ENCODE results near the gene C1orf87. TPM values are rescaled to one million over a fixed set of nuclear protein-coding genes. Genes with fewer than 3 reads are reported as not detected.

The C1orf87 gene
- total and polyA plus RNA-seq, 4 donors: 0.23 to 1.0 (median 0.45) TPM

- no peaks in the 10 kb centered on the region for H3K36me3 ChIP-seq (ENCODE audit: control insufficient read depth in 1 of 2, insufficient read depth in 2 of 2, low read length in 1 of 2)
- 95 to 100% methylated on average over 1 of the region's 1 CpG for WGBS, 2 donors
These were observed 22.4 kb downstream of the C1orf87 start for GRCh38 chr1:60051191-60051590.

GRCh38 chr1:60049188-60049587 is 24.4 kb downstream of the C1orf87 start:
- H3K27ac ChIP-seq (ENCODE audit: low read depth in 1 of 2, low read length in 2 of 2): no peak overlapping the region
- H3K27me3 ChIP-seq (ENCODE audit: control insufficient read depth in 1 of 2, insufficient read depth in 2 of 2, low read length in 1 of 2): no peaks in the 10 kb centered on the region
- no peaks in the 10 kb centered on the region for H3K9me3 ChIP-seq (ENCODE audit: control insufficient read depth, low read length)
- H3K4me3 ChIP-seq (ENCODE audit: low read length in 2 of 2): no peak overlapping the region
- H3K4me1 ChIP-seq (ENCODE audit: control insufficient read depth in 1 of 2, insufficient read depth in 2 of 2, low read length in 2 of 2): peaks cover 0 to 3% of the 10 kb centered on the region in 2 donors
- ATAC-seq (ENCODE audit: low FRiP score) (no peak), DNase-seq (no peak)
- intact Hi-C loops (cut with DNase I): no loop called here
- H3K36me3 ChIP-seq (ENCODE audit: control insufficient read depth in 1 of 2, insufficient read depth in 2 of 2, low read length in 1 of 2): no peaks in the 10 kb centered on the region

More at GRCh38 chr1:60051191-60051590, 22.4 kb downstream of the C1orf87 start:
- peaks cover 0 to 6% of the 10 kb centered on the region in 2 donors for H3K4me1 ChIP-seq (ENCODE audit: control insufficient read depth in 1 of 2, insufficient read depth in 2 of 2, low read length in 2 of 2)
- intact Hi-C loops (cut with DNase I): no loop called here
- no peak overlapping the region for H3K4me3 ChIP-seq (ENCODE audit: low read length in 2 of 2)
- DNase-seq: no peak
- no peak for ATAC-seq (ENCODE audit: low FRiP score)
- H3K27me3 ChIP-seq (ENCODE audit: control insufficient read depth in 1 of 2, insufficient read depth in 2 of 2, low read length in 1 of 2): no peaks in the 10 kb centered on the region
- no peak overlapping the region for H3K27ac ChIP-seq (ENCODE audit: low read depth in 1 of 2, low read length in 2 of 2)
- H3K9me3 ChIP-seq (ENCODE audit: control insufficient read depth, low read length): no peaks in the 10 kb centered on the region

GRCh38 chr1:60044881-60045280 is 28.7 kb downstream of the C1orf87 start:
- H3K9me3 ChIP-seq (ENCODE audit: control insufficient read depth, low read length): no peaks in the 10 kb centered on the region
- intact Hi-C loops (cut with DNase I): no loop called here
- H3K4me1 ChIP-seq (ENCODE audit: control insufficient read depth in 1 of 2, insufficient read depth in 2 of 2, low read length in 2 of 2): no peaks in the 10 kb centered on the region
- H3K27me3 ChIP-seq (ENCODE audit: control insufficient read depth in 1 of 2, insufficient read depth in 2 of 2, low read length in 1 of 2): no peaks in the 10 kb centered on the region
- H3K4me3 ChIP-seq (ENCODE audit: low read length in 2 of 2): no peak overlapping the region
- no peak overlapping the region for H3K27ac ChIP-seq (ENCODE audit: low read depth in 1 of 2, low read length in 2 of 2)
- DNase-seq (no peak), ATAC-seq (ENCODE audit: low FRiP score) (no peak)
- no peaks in the 10 kb centered on the region for H3K36me3 ChIP-seq (ENCODE audit: control insufficient read depth in 1 of 2, insufficient read depth in 2 of 2, low read length in 1 of 2)

- intact Hi-C loops (cut with DNase I): no loop called here
- WGBS, 2 donors: 82 to 88% methylated on average over 2 of the region's 2 CpGs
- DNase-seq: no peak
- H3K4me3 ChIP-seq (ENCODE audit: low read length in 2 of 2): no peak overlapping the region
- no peaks in the 10 kb centered on the region for H3K27me3 ChIP-seq (ENCODE audit: control insufficient read depth in 1 of 2, insufficient read depth in 2 of 2, low read length in 1 of 2)
- H3K4me1 ChIP-seq (ENCODE audit: control insufficient read depth in 1 of 2, insufficient read depth in 2 of 2, low read length in 2 of 2): no peaks in the 10 kb centered on the region
- H3K36me3 ChIP-seq (ENCODE audit: control insufficient read depth in 1 of 2, insufficient read depth in 2 of 2, low read length in 1 of 2): no peaks in the 10 kb centered on the region
- ATAC-seq (ENCODE audit: low FRiP score): no peak
- no peak overlapping the region for H3K27ac ChIP-seq (ENCODE audit: low read depth in 1 of 2, low read length in 2 of 2)
- H3K9me3 ChIP-seq (ENCODE audit: control insufficient read depth, low read length): no peaks in the 10 kb centered on the region
These were observed 31.8 kb downstream of the C1orf87 start for GRCh38 chr1:60041783-60042182.

GRCh38 chr1:60037669-60038068 is 35.9 kb downstream of the C1orf87 start:
- WGBS, 2 donors: 99 to 100% methylated on average over 1 of the region's 1 CpG
- intact Hi-C loops (cut with DNase I): no loop called here

GRCh38 chr1:60036856-60037460 is 36.6 kb downstream of the C1orf87 start:
- H3K36me3 ChIP-seq (ENCODE audit: control insufficient read depth in 1 of 2, insufficient read depth in 2 of 2, low read length in 1 of 2): no peaks in the 10 kb centered on the region
- WGBS, 2 donors: 72 to 80% methylated on average over 6 of the region's 6 CpGs
- no peak overlapping the region for H3K27ac ChIP-seq (ENCODE audit: low read depth in 1 of 2, low read length in 2 of 2)
- ATAC-seq (ENCODE audit: low FRiP score) (no peak), DNase-seq (no peak)
- no peak overlapping the region for H3K4me3 ChIP-seq (ENCODE audit: low read length in 2 of 2)
- H3K9me3 ChIP-seq (ENCODE audit: control insufficient read depth, low read length): no peaks in the 10 kb centered on the region
- no peaks in the 10 kb centered on the region for H3K4me1 ChIP-seq (ENCODE audit: control insufficient read depth in 1 of 2, insufficient read depth in 2 of 2, low read length in 2 of 2)
- no peaks in the 10 kb centered on the region for H3K27me3 ChIP-seq (ENCODE audit: control insufficient read depth in 1 of 2, insufficient read depth in 2 of 2, low read length in 1 of 2)
- intact Hi-C loops (cut with DNase I): no loop called here

More at GRCh38 chr1:60037669-60038068, 35.9 kb downstream of the C1orf87 start:
- Histone ChIP-seq H3K4me1 (ENCODE audit: control insufficient read depth in 1 of 2, insufficient read depth in 2 of 2, low read length in 2 of 2) (no peaks in the 10 kb centered on the region), H3K9me3 (ENCODE audit: control insufficient read depth, low read length) (no peaks in the 10 kb centered on the region), H3K36me3 (ENCODE audit: control insufficient read depth in 1 of 2, insufficient read depth in 2 of 2, low read length in 1 of 2) (no peaks in the 10 kb centered on the region), H3K4me3 (ENCODE audit: low read length in 2 of 2) (no peak overlapping the region), H3K27me3 (ENCODE audit: control insufficient read depth in 1 of 2, insufficient read depth in 2 of 2, low read length in 1 of 2) (no peaks in the 10 kb centered on the region), H3K27ac (ENCODE audit: low read depth in 1 of 2, low read length in 2 of 2) (no peak overlapping the region)
- DNase-seq (no peak), ATAC-seq (ENCODE audit: low FRiP score) (no peak)

GRCh38 chr1:60035921-60036320 is 37.6 kb downstream of the C1orf87 start:
- Histone ChIP-seq H3K4me3 (ENCODE audit: low read length in 2 of 2) (no peak overlapping the region), H3K36me3 (ENCODE audit: control insufficient read depth in 1 of 2, insufficient read depth in 2 of 2, low read length in 1 of 2) (no peaks in the 10 kb centered on the region), H3K4me1 (ENCODE audit: control insufficient read depth in 1 of 2, insufficient read depth in 2 of 2, low read length in 2 of 2) (no peaks in the 10 kb centered on the region), H3K9me3 (ENCODE audit: control insufficient read depth, low read length) (no peaks in the 10 kb centered on the region), H3K27me3 (ENCODE audit: control insufficient read depth in 1 of 2, insufficient read depth in 2 of 2, low read length in 1 of 2) (no peaks in the 10 kb centered on the region), H3K27ac (ENCODE audit: low read depth in 1 of 2, low read length in 2 of 2) (no peak overlapping the region)
- DNase-seq (no peak), ATAC-seq (ENCODE audit: low FRiP score) (no peak)
- 46 to 64% methylated on average over 2 of the region's 2 CpGs for WGBS, 2 donors
- intact Hi-C loops (cut with DNase I): no loop called here

GRCh38 chr1:60034999-60035398 is 38.6 kb downstream of the C1orf87 start:
- Histone ChIP-seq H3K27ac (ENCODE audit: low read depth in 1 of 2, low read length in 2 of 2) (no peak overlapping the region), H3K36me3 (ENCODE audit: control insufficient read depth in 1 of 2, insufficient read depth in 2 of 2, low read length in 1 of 2) (no peaks in the 10 kb centered on the region), H3K27me3 (ENCODE audit: control insufficient read depth in 1 of 2, insufficient read depth in 2 of 2, low read length in 1 of 2) (no peaks in the 10 kb centered on the region), H3K9me3 (ENCODE audit: control insufficient read depth, low read length) (no peaks in the 10 kb centered on the region), H3K4me1 (ENCODE audit: control insufficient read depth in 1 of 2, insufficient read depth in 2 of 2, low read length in 2 of 2) (no peaks in the 10 kb centered on the region), H3K4me3 (ENCODE audit: low read length in 2 of 2) (no peak overlapping the region)
- 87 to 89% methylated on average over 2 of the region's 2 CpGs for WGBS, 2 donors
- ATAC-seq (ENCODE audit: low FRiP score): no peak
- intact Hi-C loops (cut with DNase I): no loop called here
- DNase-seq: no peak

- no peak for ATAC-seq (ENCODE audit: low FRiP score)
- Histone ChIP-seq H3K36me3 (ENCODE audit: control insufficient read depth in 1 of 2, insufficient read depth in 2 of 2, low read length in 1 of 2) (no peaks in the 10 kb centered on the region), H3K27me3 (ENCODE audit: control insufficient read depth in 1 of 2, insufficient read depth in 2 of 2, low read length in 1 of 2) (no peaks in the 10 kb centered on the region), H3K9me3 (ENCODE audit: control insufficient read depth, low read length) (no peaks in the 10 kb centered on the region), H3K27ac (ENCODE audit: low read depth in 1 of 2, low read length in 2 of 2) (no peak overlapping the region), H3K4me3 (ENCODE audit: low read length in 2 of 2) (no peak overlapping the region), H3K4me1 (ENCODE audit: control insufficient read depth in 1 of 2, insufficient read depth in 2 of 2, low read length in 2 of 2) (no peaks in the 10 kb centered on the region)
- WGBS, 2 donors: 95 to 100% methylated on average over 1 of the region's 1 CpG
- no peak for DNase-seq
- intact Hi-C loops (cut with DNase I): no loop called here
These were observed 40.5 kb downstream of the C1orf87 start for GRCh38 chr1:60033066-60033465.

All from aorta (tissue), 5 donors.